Left ventricle myocardium inferior (tissue), 1 donor: Measurements from ENCODE around the gene FOXE3. TPM values are rescaled to one million over a fixed set of nuclear protein-coding genes. Genes with fewer than 3 reads are reported as not detected.

Experiments
- DNase-seq: peaks from one replicate; pipeline ENCODE4 v3.0.0-alpha.2; 2020
- H3K27ac ChIP-seq: fragments of 200-600 bp; replicated peaks from 2 replicates; pipeline ENCODE4 v1.8.0; 2021
- H3K27me3 ChIP-seq: fragments of 200-600 bp; 2 replicates; pipeline ENCODE4 v1.8.0; 2021; ENCODE audit warnings: low read depth
- H3K36me3 ChIP-seq: fragments of 200-600 bp; 2 replicates; pipeline ENCODE4 v1.8.0; 2021
- H3K4me1 ChIP-seq: fragments of 200-600 bp; 2 replicates; pipeline ENCODE4 v1.8.0; 2021
- H3K4me3 ChIP-seq: fragments of 200-600 bp; 2 replicates; pipeline ENCODE4 v1.8.0; 2021; ENCODE audit warnings: mild to moderate bottlenecking, moderate library complexity
- H3K9me3 ChIP-seq: fragments of 200-600 bp; replicated peaks from 2 replicates; pipeline ENCODE4 v1.8.0; 2021
- intact Hi-C: fragments of 100-400 bp; cut with micrococcal nuclease; formaldehyde crosslinking; loops from one replicate; pipeline ENCODE4 v1.11.0; 2022
- total RNA-seq: library from RNA; stranded (reverse); fragmentation: NEBNext Ultra II Directional; extraction: Animal tissue kit (Norgen Biotek cat#: 25700); gene quantifications from one replicate; pipeline ENCODE4 v1.2.1, GENCODE V29; 2021
- TF ChIP-seq, protein P1 (sequence below): fragments of 200-600 bp; IDR thresholded peaks from 2 replicates; pipeline ENCODE4 v1.8.0; 2021; ENCODE audit warnings: antibody characterized with exemption, mild to moderate bottlenecking, borderline replicate concordance
- donor health status: DM: no; HTN: yes; CAD: no; lungs with severe emphysema.

FOXE3 gene
- total RNA-seq, 1 donor from 2014 or later = not detected

GRCh38 chr1:47395433-47395832 is 20.7 kb upstream of the FOXE3 start:
- no peaks in the 10 kb centered on the region for H3K36me3 ChIP-seq
- no peak for DNase-seq
- no peak overlapping the region for H3K27ac ChIP-seq
- H3K27me3 ChIP-seq = peaks cover 70% of the 10 kb centered on the region
- H3K4me1 ChIP-seq = no peaks in the 10 kb centered on the region
- no peak overlapping the region for H3K4me3 ChIP-seq
- TF ChIP-seq, protein P1, sequence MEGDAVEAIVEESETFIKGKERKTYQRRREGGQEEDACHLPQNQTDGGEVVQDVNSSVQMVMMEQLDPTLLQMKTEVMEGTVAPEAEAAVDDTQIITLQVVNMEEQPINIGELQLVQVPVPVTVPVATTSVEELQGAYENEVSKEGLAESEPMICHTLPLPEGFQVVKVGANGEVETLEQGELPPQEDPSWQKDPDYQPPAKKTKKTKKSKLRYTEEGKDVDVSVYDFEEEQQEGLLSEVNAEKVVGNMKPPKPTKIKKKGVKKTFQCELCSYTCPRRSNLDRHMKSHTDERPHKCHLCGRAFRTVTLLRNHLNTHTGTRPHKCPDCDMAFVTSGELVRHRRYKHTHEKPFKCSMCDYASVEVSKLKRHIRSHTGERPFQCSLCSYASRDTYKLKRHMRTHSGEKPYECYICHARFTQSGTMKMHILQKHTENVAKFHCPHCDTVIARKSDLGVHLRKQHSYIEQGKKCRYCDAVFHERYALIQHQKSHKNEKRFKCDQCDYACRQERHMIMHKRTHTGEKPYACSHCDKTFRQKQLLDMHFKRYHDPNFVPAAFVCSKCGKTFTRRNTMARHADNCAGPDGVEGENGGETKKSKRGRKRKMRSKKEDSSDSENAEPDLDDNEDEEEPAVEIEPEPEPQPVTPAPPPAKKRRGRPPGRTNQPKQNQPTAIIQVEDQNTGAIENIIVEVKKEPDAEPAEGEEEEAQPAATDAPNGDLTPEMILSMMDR = no peak
- no peaks in the 10 kb centered on the region for H3K9me3 ChIP-seq
- intact Hi-C loops = no loop called here

- H3K9me3 ChIP-seq = no peaks in the 10 kb centered on the region
These were observed 19.4 kb upstream of the FOXE3 start for GRCh38 chr1:47396671-47397196.

DNA sequence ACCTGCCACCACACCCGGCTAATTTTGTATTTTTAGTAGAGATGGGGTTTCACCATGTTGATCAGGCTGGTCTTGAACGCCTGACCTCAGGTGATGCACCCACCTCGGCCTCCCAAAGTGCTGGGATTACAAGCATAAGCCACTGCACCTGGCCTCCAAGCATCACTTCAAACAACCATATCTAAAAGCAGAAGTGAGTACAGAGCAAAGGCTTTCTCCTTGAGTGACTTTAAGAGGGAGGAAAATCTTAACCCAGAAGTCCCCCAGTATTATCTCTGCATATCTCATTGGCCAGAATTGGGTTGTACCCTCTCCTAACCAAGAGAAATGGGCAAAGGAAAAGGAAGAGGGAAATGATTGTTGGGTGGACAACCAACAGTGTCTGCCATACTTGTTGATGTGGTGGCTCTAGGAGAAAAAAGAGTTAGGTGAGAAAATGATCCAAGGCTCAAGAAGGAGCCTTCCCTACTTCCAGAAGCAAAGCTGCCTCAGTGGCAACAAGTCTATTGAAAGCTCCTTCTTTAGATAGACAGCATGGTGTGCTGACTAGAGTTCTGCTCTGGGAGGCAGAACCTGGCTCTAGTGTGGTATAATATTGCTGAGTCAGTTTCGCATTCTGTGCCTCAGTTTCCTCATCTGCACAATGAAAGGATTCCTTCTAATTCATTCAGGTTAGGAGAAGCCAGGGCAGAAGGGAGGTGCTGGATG is 16.8 kb upstream of the FOXE3 start:
- Histone ChIP-seq H3K27me3 (peaks cover 96% of the 10 kb centered on the region), H3K4me3 (no peak overlapping the region), H3K4me1 (no peaks in the 10 kb centered on the region), H3K27ac (no peak overlapping the region), H3K9me3 (no peaks in the 10 kb centered on the region), H3K36me3 (no peaks in the 10 kb centered on the region)
- intact Hi-C loops = no loop called here
- DNase-seq = no peak
- TF ChIP-seq, protein P1 = no peak

More at GRCh38 chr1:47396671-47397196, 19.4 kb upstream of the FOXE3 start:
- intact Hi-C loops = no loop called here
- H3K27ac ChIP-seq = no peak overlapping the region
- no peak for DNase-seq
- no peaks in the 10 kb centered on the region for H3K4me1 ChIP-seq
- TF ChIP-seq, protein P1 = no peak
- H3K36me3 ChIP-seq = no peaks in the 10 kb centered on the region
- H3K27me3 ChIP-seq = peaks cover 83% of the 10 kb centered on the region
- H3K4me3 ChIP-seq = no peak overlapping the region

DNA sequence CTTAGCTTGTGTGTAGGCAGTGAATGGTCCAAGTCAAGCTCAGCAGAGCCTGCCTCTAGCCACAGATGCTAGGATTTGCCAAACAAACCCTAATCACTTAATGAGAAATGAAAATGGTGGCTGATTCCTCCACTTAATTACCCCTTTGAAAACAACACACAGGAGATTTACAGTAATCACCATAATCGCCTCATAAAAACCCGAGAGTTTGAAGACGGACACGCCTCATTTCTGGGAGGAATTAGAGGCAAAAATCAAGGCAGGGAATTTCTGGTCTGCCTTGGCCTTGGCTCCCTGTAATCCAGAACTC is 16.3 kb upstream of the FOXE3 start:
- H3K4me3 ChIP-seq = no peak overlapping the region
- no peak for DNase-seq
- no peaks in the 10 kb centered on the region for H3K4me1 ChIP-seq
- intact Hi-C loops = no loop called here
- TF ChIP-seq, protein P1 = no peak
- no peaks in the 10 kb centered on the region for H3K36me3 ChIP-seq
- no peak overlapping the region for H3K27ac ChIP-seq
- H3K9me3 ChIP-seq = no peaks in the 10 kb centered on the region
- peaks cover 95% of the 10 kb centered on the region for H3K27me3 ChIP-seq

GRCh38 chr1:47401761-47402160 is 14.3 kb upstream of the FOXE3 start:
- Histone ChIP-seq H3K27me3 (peaks cover 93% of the 10 kb centered on the region), H3K36me3 (no peaks in the 10 kb centered on the region), H3K27ac (no peak overlapping the region), H3K9me3 (no peaks in the 10 kb centered on the region), H3K4me3 (no peak overlapping the region), H3K4me1 (no peaks in the 10 kb centered on the region)
- DNase-seq = no peak
- intact Hi-C loops = no loop called here
- TF ChIP-seq, protein P1 = no peak
